Fibroblast of lung (primary cell): ENCODE measurements around the gene FLACC1.

Experiments
- CTCF ChIP-seq, 2 donors: IDR thresholded peaks in 1 of 2; conservative IDR thresholded peaks in 1 of 2; 1 replicate in 1 of 2; 2 replicates in 1 of 2; pipeline ENCODE4 v1.5.1; 2011 to 2012; ENCODE audit warnings: low read length in 2 of 2, control low read depth in 1 of 2, inconsistent platforms in 1 of 2, low read depth in 1 of 2, mild to moderate bottlenecking in 1 of 2
- EZH2 ChIP-seq: IDR thresholded peaks from 2 replicates; pipeline ENCODE4 v1.5.1; 2012; ENCODE audit warnings: low read length, control low read depth, mild to moderate bottlenecking; ENCODE audit errors: missing control alignments

GRCh38 chr2:201254081-201254730 is 102.9 kb downstream of the FLACC1 start:
- no peak for TF ChIP-seq CTCF (conservative IDR thresholded peaks at IDR 0.05 in 1 of 2, IDR thresholded peaks at IDR 0.05 in 1 of 2; ENCODE audit: low read depth in 1 of 2, low read length in 2 of 2)
- no peak for TF ChIP-seq EZH2
